ENCODE measurements around the gene SOST.

DNA sequence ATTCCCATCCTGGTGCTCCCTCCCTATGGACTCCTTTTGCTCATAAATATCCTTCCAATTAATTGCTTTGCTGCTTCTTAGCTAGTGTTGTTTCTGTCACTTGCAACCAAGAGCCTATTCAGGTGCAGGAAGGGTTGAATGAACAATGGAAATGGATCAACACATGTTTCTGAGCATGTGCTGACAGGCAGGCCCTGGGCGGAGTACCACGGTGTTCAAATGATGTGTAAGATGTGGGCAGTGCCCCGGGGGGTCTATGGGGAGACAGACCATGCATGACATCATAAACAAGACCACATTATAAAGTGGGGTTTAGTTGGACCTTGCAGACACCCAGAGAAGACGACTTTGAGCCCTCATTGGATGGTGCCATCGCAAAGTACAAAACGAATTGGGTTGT is 48.5 kb downstream of the SOST start:
- TF ChIP-seq, protein P1, sequence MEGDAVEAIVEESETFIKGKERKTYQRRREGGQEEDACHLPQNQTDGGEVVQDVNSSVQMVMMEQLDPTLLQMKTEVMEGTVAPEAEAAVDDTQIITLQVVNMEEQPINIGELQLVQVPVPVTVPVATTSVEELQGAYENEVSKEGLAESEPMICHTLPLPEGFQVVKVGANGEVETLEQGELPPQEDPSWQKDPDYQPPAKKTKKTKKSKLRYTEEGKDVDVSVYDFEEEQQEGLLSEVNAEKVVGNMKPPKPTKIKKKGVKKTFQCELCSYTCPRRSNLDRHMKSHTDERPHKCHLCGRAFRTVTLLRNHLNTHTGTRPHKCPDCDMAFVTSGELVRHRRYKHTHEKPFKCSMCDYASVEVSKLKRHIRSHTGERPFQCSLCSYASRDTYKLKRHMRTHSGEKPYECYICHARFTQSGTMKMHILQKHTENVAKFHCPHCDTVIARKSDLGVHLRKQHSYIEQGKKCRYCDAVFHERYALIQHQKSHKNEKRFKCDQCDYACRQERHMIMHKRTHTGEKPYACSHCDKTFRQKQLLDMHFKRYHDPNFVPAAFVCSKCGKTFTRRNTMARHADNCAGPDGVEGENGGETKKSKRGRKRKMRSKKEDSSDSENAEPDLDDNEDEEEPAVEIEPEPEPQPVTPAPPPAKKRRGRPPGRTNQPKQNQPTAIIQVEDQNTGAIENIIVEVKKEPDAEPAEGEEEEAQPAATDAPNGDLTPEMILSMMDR (IDR thresholded peaks at IDR 0.05): no peak
- TF ChIP-seq POLR2A (IDR thresholded peaks at IDR 0.05): no peak

Data from esophagus squamous epithelium (tissue), 4 donors.